Motor neuron (in vitro differentiated cells): ENCODE data around the gene SNAP29. TPM values are rescaled to one million over a fixed set of nuclear protein-coding genes. Genes with fewer than 3 reads are reported as not detected.
A peak's percentile ranks its signal among the peaks of the same experiment; 100 is the strongest.
"Not testable (repeated sequence)": the region's sequence is repeated elsewhere in the genome, so short reads cannot be mapped to it uniquely, and the experiment has no call there.

Experiments
- ATAC-seq, 8 experiments: fragments of 200-7000 bp; cut with Tn5 transposase; replicated peaks in 6 of 8; 2 replicates each; pipeline ENCODE4 v1.8.0; 2021; ENCODE audit warnings: mild to moderate bottlenecking in 8 of 8, moderate library complexity in 8 of 8
- H3K27ac ChIP-seq, 2 donors: fragments of 250-450 bp; sonication (Bioruptor Pico); 2 replicates each; pipeline ENCODE4 v1.9.0; 2021; ENCODE audit warnings: antibody characterized with exemption in 2 of 2, mild to moderate bottlenecking in 2 of 2, moderate library complexity in 1 of 2
- H3K4me1 ChIP-seq, 2 donors: fragments of 250-450 bp; sonication (Bioruptor Pico); replicated peaks in 1 of 2; 2 replicates each; pipeline ENCODE4 v1.6.1; 2021; ENCODE audit warnings: antibody characterized with exemption in 2 of 2, mild to moderate bottlenecking in 2 of 2, moderate library complexity in 1 of 2
- H3K4me3 ChIP-seq, 5 donors: fragments of 250-450 bp; sonication (Bioruptor Pico); 2 replicates each; pipeline ENCODE4 v1.9.0; 2021; ENCODE audit warnings: antibody characterized with exemption in 5 of 5, mild to moderate bottlenecking in 5 of 5, moderate library complexity in 4 of 5
- WGBS, 10 experiments: fragments of 450-650 bp; shearing (Covaris generic); methylation state at CpG; one replicate each; pipeline ENCODE4 v1.0.0; 2022; 5-methylcytosine and 5-hydroxymethylcytosine counted together
- in situ Hi-C, 9 experiments: fragments of 400-800 bp; cut with MboI; loops; one replicate each; pipeline ENCODE4 v1.15.0; 2021; ENCODE audit warnings: low sequenced_read_pairs in 9 of 9, low pct_unique_long_range_greater_than_20kb in 2 of 9; ENCODE audit not compliant: unreplicated experiment in 9 of 9
- total RNA-seq, 8 experiments: library from RNA; unstranded; fragments of 300-600 nt; gene quantifications; 2 replicates each; pipeline versions ENCODE4 v1.2.3 to v1.2.4, GENCODE V29; 2022

SNAP29 gene
- total RNA-seq, 8 experiments from 2014 or later = 6.7 to 26.5 (median 14.9) TPM

DNA sequence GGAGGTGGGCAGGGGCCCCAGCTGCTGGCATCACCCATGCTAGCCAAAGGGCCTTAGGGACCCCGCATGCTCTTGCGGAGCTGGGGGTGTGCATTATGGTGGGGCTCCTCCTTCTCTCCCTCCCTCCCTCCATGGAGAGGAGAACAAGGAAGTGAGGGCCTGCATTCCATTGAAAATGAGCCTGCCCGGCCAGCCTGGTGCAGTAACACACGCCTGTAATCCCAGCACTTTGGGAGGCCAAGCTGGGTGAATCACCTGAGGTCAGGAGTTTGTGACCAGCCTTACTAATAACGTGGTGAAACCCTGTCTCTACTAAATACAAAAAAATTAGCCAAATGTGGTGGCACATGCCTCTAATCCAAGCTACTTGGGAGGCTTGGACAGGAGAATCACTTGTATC is 22.4 kb downstream of the SNAP29 start:
- WGBS, 10 experiments = 27 to 43% methylated on average over 1 to 3 of the region's 5 CpGs; no CpG with 5 or more reads in 8 of the 10 experiments
- no peak for ATAC-seq
- Histone ChIP-seq H3K4me3 (no peak overlapping the region), H3K4me1 (peaks cover 0 to 2% of the 10 kb centered on the region in 2 donors), H3K27ac (peak overlapping the region in 1 of 2 donors; percentile 51)
- in situ Hi-C loops = loop anchor here in 2 of 9 experiments (25.0 kb wide), 2 partner anchors 94 to 206 kb away; no protein-coding TSS in a partner anchor

DNA sequence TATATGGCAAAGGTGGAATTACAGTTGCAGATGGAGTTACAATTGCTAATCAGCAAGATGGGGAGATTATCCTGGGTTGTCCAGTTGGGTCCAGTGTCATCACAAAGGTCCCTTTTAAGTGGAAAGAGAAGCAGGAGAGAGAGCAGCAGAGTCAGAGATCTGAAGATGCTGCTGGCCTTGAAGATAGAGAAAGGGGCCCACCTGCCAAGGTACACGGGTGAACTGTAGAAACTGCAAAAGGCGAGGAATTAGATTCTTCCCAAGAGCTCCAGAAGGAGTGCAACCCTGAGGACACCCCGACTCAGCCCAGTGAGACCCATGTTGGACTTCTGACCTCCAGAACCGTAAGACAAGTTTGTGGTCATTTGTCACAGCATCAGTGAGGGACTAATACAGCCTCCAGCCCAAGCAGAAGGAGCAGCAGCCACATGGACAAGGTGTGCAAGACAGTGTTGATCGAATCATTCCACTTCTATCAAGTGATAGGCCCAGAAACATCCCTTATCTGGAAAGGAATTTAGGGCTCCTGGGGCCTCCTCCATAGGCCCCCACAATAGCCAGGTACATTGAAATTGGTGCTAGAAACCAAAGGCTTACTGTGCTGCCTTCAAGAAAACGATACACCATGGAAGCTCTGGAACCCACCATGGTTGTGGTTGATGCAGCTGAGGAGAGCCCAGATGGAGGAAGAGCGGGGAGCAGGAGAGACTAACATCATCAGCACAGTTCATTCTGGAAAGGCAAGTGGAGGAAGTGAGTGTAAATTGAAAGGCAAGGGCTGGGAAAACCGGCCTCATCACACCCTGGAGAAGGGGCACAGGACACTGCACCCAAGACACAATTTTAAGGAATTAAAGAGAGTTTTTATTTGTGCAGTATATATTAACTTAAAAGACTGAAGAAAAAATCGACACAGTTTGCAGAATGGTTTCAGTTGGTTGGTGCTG is 23.3 kb downstream of the SNAP29 start:
- Histone ChIP-seq H3K27ac (peak overlapping the region in 1 of 2 donors; percentile 64), H3K4me1 (peaks cover 0 to 2% of the 10 kb centered on the region in 2 donors), H3K4me3 (no peak overlapping the region)
- in situ Hi-C loops = loop anchor here in 2 of 9 experiments (25.0 kb wide), 2 partner anchors 95 to 205 kb away; no protein-coding TSS in a partner anchor
- 60 to 100% (median 85%) methylated on average over 1 to 8 of the region's 9 CpGs; no CpG with 5 or more reads in 1 of the 10 experiments for WGBS, 10 experiments
- ATAC-seq = no peak

DNA sequence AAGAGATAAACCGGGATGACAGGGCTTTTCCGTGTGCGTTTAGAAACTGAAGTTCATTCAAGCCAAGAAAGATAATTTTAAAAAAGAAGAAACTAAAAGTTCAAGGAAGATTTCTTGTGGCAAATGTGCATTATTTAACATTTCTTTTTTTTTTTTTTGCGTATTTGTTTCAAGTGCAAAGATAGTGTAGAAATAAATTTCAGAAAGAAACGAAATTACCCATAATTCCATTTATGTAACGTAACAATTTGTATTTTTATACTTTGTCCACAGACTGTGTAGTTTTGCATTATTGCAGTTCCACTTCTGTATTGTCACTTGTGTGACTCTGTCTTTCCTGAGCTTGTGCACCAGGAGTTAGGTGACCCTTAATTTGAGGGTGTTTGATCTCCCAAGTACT is 24.0 kb downstream of the SNAP29 start:
- no peak overlapping the region for H3K27ac ChIP-seq
- peaks cover 0 to 2% of the 10 kb centered on the region in 2 donors for H3K4me1 ChIP-seq
- H3K4me3 ChIP-seq = no peak overlapping the region
- in situ Hi-C loops = loop anchor here in 2 of 9 experiments (25.0 kb wide), 2 partner anchors 96 to 204 kb away; no protein-coding TSS in a partner anchor
- ATAC-seq = no peak
- 71 to 99% (median 91%) methylated on average over 3 to 6 of the region's 6 CpGs; no CpG with 5 or more reads in 1 of the 10 experiments for WGBS, 10 experiments

DNA sequence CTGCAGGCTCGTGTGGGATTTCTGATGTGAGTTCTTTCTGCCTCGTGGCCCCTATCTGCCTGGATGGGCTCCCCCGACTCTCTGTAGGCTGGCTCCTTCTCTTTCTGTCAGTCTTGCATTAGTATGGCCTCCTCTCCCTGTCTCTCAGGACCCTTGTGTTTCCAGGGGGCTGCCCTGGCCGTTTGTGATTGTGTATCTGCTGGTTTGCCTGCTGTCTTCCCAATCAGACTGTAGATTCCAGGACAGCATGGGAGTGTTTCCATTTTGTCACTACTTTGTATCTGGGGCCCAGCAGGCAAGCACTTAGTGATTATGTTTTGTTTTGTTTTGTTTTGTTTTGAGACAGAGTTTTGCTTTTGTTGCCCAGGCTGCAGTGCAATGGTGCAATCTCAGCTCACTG is 25.6 kb downstream of the SNAP29 start:
- in situ Hi-C loops = loop anchor here in 2 of 9 experiments (25.0 kb wide), 2 partner anchors 97 to 203 kb away; no protein-coding TSS in a partner anchor
- H3K4me3 ChIP-seq = no peak overlapping the region
- 0 to 100% (median 40%) methylated on average over 1 to 4 of the region's 4 CpGs; no CpG with 5 or more reads in 1 of the 10 experiments for WGBS, 10 experiments
- peaks cover 0 to 2% of the 10 kb centered on the region in 2 donors for H3K4me1 ChIP-seq
- ATAC-seq = no peak
- peak overlapping the region in 1 of 2 donors; percentile 39 for H3K27ac ChIP-seq

DNA sequence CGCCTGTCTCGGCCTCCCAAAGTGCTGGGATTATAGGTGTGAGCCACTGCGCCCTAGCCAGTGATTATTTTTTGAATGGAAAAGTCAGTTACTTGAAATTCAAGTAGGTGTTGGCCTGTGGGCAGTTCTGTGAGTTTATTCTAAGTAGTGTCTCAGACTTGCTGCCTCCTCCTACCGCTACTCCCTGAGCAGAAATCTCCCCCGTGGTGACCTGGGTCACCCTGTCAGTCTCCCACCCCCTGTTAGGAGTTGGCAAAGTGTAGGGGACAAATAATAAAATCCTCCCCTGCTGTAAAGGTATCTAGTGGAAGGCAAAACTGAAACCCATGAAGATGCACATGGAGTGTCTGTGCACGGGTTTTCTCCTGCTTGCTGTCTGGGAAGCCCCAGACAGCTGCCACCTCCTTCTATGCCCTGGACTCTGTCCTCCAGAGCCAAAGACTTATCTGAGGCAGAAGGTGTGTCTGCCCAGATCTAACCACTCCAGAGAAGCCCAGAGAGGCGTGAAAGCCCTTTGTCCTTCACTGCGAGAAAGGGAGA is 26.3 kb downstream of the SNAP29 start:
- H3K4me1 ChIP-seq = peaks cover 0 to 2% of the 10 kb centered on the region in 2 donors
- H3K4me3 ChIP-seq = no peak overlapping the region
- 68 to 100% (median 85%) methylated on average over 1 to 6 of the region's 8 CpGs; no CpG with 5 or more reads in 4 of the 10 experiments for WGBS, 10 experiments
- no peak overlapping the region for H3K27ac ChIP-seq
- in situ Hi-C loops = loop anchor here in 2 of 9 experiments (25.0 kb wide), 2 partner anchors 98 to 202 kb away; no protein-coding TSS in a partner anchor
- peak in 6 of 8 experiments; percentile 15 to 33 (median 26) for ATAC-seq

DNA sequence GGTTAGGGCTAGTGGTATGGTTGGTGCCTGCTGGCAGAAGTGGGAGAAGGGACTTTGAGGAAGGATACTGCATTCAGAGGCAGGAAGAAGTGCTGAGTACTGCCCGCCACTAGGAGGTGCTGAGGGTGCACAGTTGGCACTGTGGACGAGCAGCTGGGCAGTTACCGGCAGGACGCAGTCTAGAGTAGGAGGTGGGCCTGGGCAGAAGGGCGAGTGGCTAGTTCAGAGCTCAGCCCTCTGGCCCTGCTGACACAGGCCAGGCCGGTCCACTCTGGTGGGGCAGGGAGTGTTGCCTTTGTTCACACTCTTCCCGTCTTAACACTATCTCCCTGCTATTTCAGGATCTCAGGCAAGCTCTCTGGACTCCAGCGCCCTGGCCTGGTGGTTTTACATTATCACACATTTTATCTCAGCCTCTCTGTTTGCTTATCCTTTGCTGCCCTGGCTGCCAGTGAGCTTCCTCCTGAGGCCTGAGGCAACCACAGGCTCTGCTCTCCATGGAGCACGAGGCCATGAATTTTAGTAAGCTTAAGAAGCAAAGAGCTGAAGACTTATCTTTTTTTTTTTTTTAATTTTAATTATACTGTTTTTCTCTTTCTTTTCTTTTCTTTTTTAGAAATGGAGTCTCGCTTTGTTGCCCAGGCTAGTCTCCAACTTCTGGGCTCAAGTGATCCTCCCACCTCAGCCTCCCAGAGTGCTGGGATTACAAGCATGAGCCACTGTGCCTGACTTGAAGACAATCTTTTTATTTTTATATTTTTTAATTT is 26.9 kb downstream of the SNAP29 start:
- H3K4me1 ChIP-seq = peaks cover 0 to 2% of the 10 kb centered on the region in 2 donors
- ATAC-seq = peak; percentile 91 to 99 (median 98)
- 38 to 100% (median 78%) methylated on average over 1 to 9 of the region's 10 CpGs; no CpG with 5 or more reads in 1 of the 10 experiments for WGBS, 10 experiments
- H3K27ac ChIP-seq = peak overlapping the region; percentile 33 to 48
- in situ Hi-C loops = loop anchor here in 2 of 9 experiments (25.0 kb wide), 2 partner anchors 98 to 202 kb away; no protein-coding TSS in a partner anchor
- H3K4me3 ChIP-seq = no peak overlapping the region

DNA sequence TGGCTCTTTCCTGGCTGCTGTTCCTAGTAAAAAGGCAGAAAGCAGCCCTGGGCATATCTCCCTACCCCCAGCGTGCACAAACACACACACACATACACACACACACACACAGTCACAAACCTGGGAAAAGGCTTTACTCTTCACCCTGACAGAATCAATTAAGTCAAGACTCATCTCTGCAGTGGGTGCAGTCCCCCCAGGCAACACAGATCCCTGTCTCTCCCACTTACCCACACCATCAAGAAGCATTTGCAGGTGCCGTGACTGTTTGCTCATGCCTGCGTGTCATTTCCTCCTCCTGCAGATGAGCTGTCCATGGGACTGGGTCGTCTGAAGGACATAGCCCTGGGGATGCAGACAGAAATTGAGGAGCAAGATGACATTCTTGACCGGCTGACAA is 28.6 kb downstream of the SNAP29 start:
- in situ Hi-C loops = loop anchor here in 2 of 9 experiments (25.0 kb wide), 2 partner anchors 100 to 200 kb away; no protein-coding TSS in a partner anchor
- WGBS, 10 experiments = 65 to 100% (median 80%) methylated on average over 1 to 4 of the region's 5 CpGs; no CpG with 5 or more reads in 2 of the 10 experiments
- peak overlapping the region in 1 of 2 donors; percentile 32 for H3K27ac ChIP-seq
- peaks cover 0 to 2% of the 10 kb centered on the region in 2 donors for H3K4me1 ChIP-seq
- no peak for ATAC-seq
- no peak overlapping the region for H3K4me3 ChIP-seq

DNA sequence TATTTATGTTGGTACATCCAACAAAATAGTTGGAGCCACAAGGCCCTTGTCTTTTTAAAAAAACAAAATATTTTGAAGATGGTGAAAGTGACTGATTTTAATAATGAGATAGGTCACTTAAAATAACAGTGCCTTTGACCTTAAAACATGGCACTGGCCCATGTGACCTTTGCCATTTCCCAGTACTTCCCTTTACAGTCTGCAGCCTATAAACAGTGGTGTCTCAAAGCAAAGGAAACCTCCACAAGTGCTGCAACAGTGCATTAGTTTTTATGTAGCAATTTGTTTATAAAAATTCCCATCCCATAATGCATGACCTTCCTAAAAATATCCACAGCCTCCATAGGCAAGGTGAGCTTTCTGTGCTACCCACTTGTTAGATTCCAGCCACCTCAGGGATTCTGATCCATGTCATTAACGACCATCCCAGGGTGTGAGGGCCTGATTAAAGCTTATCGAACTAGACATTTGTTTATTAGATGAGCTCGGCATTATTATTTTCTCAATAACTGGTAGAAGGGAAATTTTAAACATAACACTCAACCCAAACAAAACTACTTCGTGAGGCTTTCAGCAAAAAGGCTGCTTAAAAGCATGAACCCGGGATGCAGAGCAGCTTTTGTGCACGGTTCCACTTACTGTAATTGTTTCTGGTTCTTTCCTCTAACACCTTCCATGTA is 30.4 kb downstream of the SNAP29 start:
- ATAC-seq = no peak
- H3K27ac ChIP-seq = no peak overlapping the region
- H3K4me3 ChIP-seq = no peak overlapping the region
- in situ Hi-C loops = loop anchor here in 2 of 9 experiments (25.0 kb wide), 2 partner anchors 102 to 198 kb away; no protein-coding TSS in a partner anchor
- peaks cover 0 to 2% of the 10 kb centered on the region in 2 donors for H3K4me1 ChIP-seq
- WGBS, 10 experiments = 29 to 100% (median 90%) methylated on average over 1 to 6 of the region's 6 CpGs; no CpG with 5 or more reads in 1 of the 10 experiments

DNA sequence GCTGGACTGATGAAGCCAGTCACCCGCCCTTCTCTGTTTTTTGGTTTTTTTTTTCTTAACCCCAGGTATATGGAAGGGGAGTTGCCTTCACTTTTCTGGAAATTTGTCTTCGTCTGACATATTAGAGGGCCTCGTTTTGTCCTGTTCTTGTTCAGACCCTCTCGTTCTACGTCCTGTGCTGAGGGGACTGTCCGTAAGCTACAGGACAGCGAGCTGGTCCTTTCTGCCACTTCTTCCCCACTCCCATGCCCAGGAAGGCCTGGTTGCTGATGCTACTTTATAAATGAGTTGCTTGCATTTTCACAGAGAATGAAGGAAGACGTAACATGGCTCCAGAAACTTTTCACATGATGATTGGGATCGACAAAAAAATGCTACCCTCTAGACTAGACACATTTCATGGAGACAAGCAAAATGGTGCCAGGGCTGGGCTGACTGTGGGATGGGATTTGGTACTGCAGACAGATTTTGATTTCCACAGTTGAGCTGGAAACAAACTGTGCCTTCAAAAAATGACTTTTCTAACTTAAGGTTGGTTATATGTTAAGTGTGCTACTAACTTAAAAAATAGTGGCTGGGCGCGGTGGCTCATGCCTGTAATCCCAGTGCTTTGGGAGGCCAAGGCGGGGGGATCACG is 31.2 kb downstream of the SNAP29 start:
- in situ Hi-C loops = loop anchor here in 2 of 9 experiments (25.0 kb wide), 2 partner anchors 103 to 197 kb away; no protein-coding TSS in a partner anchor
- 65 to 100% (median 88%) methylated on average over 1 to 9 of the region's 13 CpGs for WGBS, 10 experiments

DNA sequence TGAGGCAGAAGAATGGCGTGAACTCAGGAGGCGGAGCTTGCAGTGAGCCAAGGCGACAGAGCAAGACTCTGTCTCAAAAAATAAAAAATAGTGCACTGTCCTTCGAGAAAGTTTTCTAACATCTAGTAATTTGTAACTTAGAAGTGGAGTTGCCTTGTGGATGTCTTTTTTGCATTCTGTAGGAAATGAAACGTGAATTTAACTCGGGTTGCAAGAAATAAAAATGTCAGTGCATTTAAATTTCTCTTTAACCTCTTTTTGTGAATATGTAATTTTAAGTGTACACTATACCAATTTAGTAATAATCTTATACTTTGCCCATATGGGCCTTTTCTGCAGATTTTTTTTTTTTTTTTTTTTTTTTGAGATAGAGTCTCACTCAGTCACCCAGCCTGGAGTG is 32.2 kb downstream of the SNAP29 start:
- no peak for ATAC-seq
- in situ Hi-C loops = loop anchor here in 2 of 9 experiments (25.0 kb wide), 2 partner anchors 104 to 196 kb away; no protein-coding TSS in a partner anchor
- H3K4me3 ChIP-seq = no peak overlapping the region
- WGBS, 10 experiments = 82 to 100% (median 93%) methylated on average over 2 to 6 of the region's 6 CpGs; no CpG with 5 or more reads in 1 of the 10 experiments
- no peak overlapping the region for H3K27ac ChIP-seq
- no peaks in the 10 kb centered on the region for H3K4me1 ChIP-seq

More for the DNA sequence above, 31.2 kb downstream of the SNAP29 start:
- H3K4me3 ChIP-seq = no peak overlapping the region
- H3K27ac ChIP-seq = no peak overlapping the region
- no peak for ATAC-seq
- H3K4me1 ChIP-seq = peaks cover 0 to 2% of the 10 kb centered on the region in 2 donors

DNA sequence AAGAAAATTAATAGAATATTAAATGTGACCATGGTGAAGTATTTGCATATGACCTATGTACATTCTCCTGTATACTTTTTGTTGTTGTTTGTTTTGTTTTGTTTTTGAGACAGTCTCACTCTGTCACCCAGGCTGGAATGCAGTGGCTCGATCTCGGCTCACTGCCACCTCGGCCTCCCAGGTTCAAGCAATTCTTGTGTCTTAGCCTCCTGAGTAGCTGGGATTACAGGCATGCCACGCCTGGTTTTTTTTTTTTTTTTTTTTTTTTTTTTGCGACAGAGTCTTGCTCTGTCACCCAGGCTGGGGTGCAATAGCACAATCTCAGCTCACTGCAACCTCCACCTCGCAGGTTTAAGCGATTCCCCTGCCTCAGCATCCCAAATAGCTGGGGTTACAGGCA is 38.9 kb downstream of the SNAP29 start:
- not testable (repeated sequence) for H3K4me3 ChIP-seq, ATAC-seq, H3K27ac ChIP-seq, H3K4me1 ChIP-seq
- in situ Hi-C loops = loop anchor here in 2 of 9 experiments (25.0 kb wide), 2 partner anchors 110 to 190 kb away; no protein-coding TSS in a partner anchor
- 40 to 100% (median 76%) methylated on average over 1 to 6 of the region's 7 CpGs; no CpG with 5 or more reads in 2 of the 10 experiments for WGBS, 10 experiments
